K562 (cell line): ENCODE data around the gene HP1BP3. TPM values are rescaled to one million over a fixed set of nuclear protein-coding genes. Genes with fewer than 3 reads are reported as not detected.

ENCODE experiments used
- ATAC-seq: fragments of 200-7000 bp; cut with Tn5 transposase; 3 replicates; pipeline ENCODE4 v1.9.1; 2020; ENCODE audit warnings: moderate library complexity
- BruUV-seq: library from RNA; stranded (reverse); fragments of 400-500 nt; replicated peaks from 2 replicates; lab custom pipeline; 2021; lab: Mats Ljungman, UMichigan
- CTCF ChIA-PET: fragments of 300-600 bp; formaldehyde crosslinking; extraction: SDS; loops from one replicate; lab custom pipeline; 2021; ENCODE audit warnings: low intra/inter-chr PET ratio; lab: Yijun Ruan, JAX
- POLR2A ChIA-PET: fragments of 300-600, 350-650 bp; sonication (Branson Sonifier 250); formaldehyde crosslinking; extraction: SDS; loops from one replicate; lab custom pipeline; 2021; ENCODE audit warnings: antibody characterized with exemption, inconsistent platforms; lab: Yijun Ruan, JAX
- DNase-seq, 4 experiments: peaks; one replicate each; pipeline versions ENCODE4 v3.0.0 to v3.0.0-alpha.2; 2011 to 2018; ENCODE audit warnings: low spot score in 3 of 4, mixed read lengths in 3 of 4; ENCODE audit errors: extremely low read depth in 1 of 4
- FAIRE-seq: peaks from 2 replicates; lab custom pipeline; 2011; peaks lifted over from hg19 to GRCh38; lab: Jason Lieb, UNC
- H2AFZ ChIP-seq: 2 replicates; pipeline ENCODE4 v1.6.0; 2011; ENCODE audit warnings: low read depth, low read length, control low read depth, inconsistent platforms
- H3K27ac ChIP-seq: fragments of 200-600 bp; 3 replicates; pipeline ENCODE4 v1.8.0; 2011; ENCODE audit warnings: low read depth, mild to moderate bottlenecking, control low read depth, inconsistent platforms, low read length, moderate library complexity, mixed read lengths; ENCODE audit errors: extremely low read depth
- H3K27me3 ChIP-seq, 2 experiments: fragments of 300-600 bp in 1 of 2; 2 replicates in 1 of 2; 3 replicates in 1 of 2; pipeline versions ENCODE4 v1.6.0 to v1.8.0; 2011; ENCODE audit warnings: inconsistent platforms in 2 of 2, low read length in 2 of 2, mild to moderate bottlenecking in 1 of 2, mixed read lengths in 1 of 2, moderate library complexity in 1 of 2; ENCODE audit not compliant: control insufficient read depth in 2 of 2, insufficient read depth in 2 of 2
- H3K36me3 ChIP-seq: fragments of 300-600 bp; 3 replicates; pipeline ENCODE4 v1.8.0; 2011; ENCODE audit warnings: mild to moderate bottlenecking, low read length, inconsistent platforms; ENCODE audit not compliant: control insufficient read depth, insufficient read depth
- H3K4me1 ChIP-seq, 2 experiments: fragments of 200-600 bp in 1 of 2; replicated peaks in 1 of 2; 2 replicates in 1 of 2; 3 replicates in 1 of 2; pipeline versions ENCODE4 v1.5.1 to v1.8.0; 2011; ENCODE audit warnings: inconsistent platforms in 2 of 2, low read length in 2 of 2, mild to moderate bottlenecking in 1 of 2, mixed read lengths in 1 of 2, moderate library complexity in 1 of 2; ENCODE audit not compliant: control insufficient read depth in 2 of 2, insufficient read depth in 2 of 2
- H3K4me2 ChIP-seq: 2 replicates; pipeline ENCODE4 v1.6.1; 2011; ENCODE audit warnings: low read length, control low read depth, inconsistent platforms, mixed read lengths; ENCODE audit not compliant: insufficient read depth
- H3K4me3 ChIP-seq: fragments of 200-600 bp; sonication (generic), shearing (Covaris generic); 2 replicates; pipeline ENCODE4 v1.5.1; 2016; ENCODE audit warnings: control low read depth, inconsistent platforms
- H3K79me2 ChIP-seq: fragments of 200-600 bp; 3 replicates; pipeline ENCODE4 v1.8.0; 2011; ENCODE audit warnings: low read length, inconsistent platforms; ENCODE audit not compliant: control insufficient read depth, insufficient read depth
- H3K9ac ChIP-seq, 2 experiments: 2 replicates each; pipeline versions ENCODE4 v1.6.0 to v1.6.1; 2011; ENCODE audit warnings: low read depth in 2 of 2, low read length in 2 of 2, control low read depth in 1 of 2, inconsistent platforms in 1 of 2, mild to moderate bottlenecking in 1 of 2, mixed read lengths in 1 of 2; ENCODE audit not compliant: insufficient read depth in 1 of 2
- H3K9me1 ChIP-seq: one replicate; pipeline ENCODE4 v1.6.0; 2011; ENCODE audit warnings: inconsistent platforms, mild to moderate bottlenecking, low read length, moderate library complexity; ENCODE audit not compliant: control insufficient read depth, insufficient read depth
- H3K9me3 ChIP-seq: replicated peaks from 2 replicates; pipeline ENCODE4 v1.5.1; 2011; ENCODE audit warnings: low read depth, low read length, inconsistent platforms; ENCODE audit not compliant: control insufficient read depth, insufficient read depth
- H4K20me1 ChIP-seq: replicated peaks from 2 replicates; pipeline ENCODE4 v1.6.1; 2011; ENCODE audit warnings: low read length, inconsistent platforms, mixed read lengths; ENCODE audit not compliant: control insufficient read depth, insufficient read depth
- EZH2 ChIP-seq: IDR thresholded peaks from 2 replicates; pipeline ENCODE4 v1.6.1; 2012; ENCODE audit warnings: low read depth, mild to moderate bottlenecking, inconsistent platforms, low read length, borderline replicate concordance
- FUS ChIP-seq: fragments of 200-400 bp; formaldehyde crosslinking; optimal IDR thresholded peaks from 2 replicates; pipeline ENCODE3; 2017; ENCODE audit warnings: low read depth, low read length
- HDAC1 ChIP-seq, 2 experiments: fragments of 450-650 bp; IDR thresholded peaks; 2 replicates each; pipeline ENCODE4 v1.6.1; 2016 to 2017; ENCODE audit warnings: inconsistent platforms in 1 of 2, mild to moderate bottlenecking in 1 of 2, moderate library complexity in 1 of 2
- JUN ChIP-seq, 2 experiments: sonication (generic) in 1 of 2; formaldehyde crosslinking in 1 of 2; IDR thresholded peaks; 2 replicates each; pipeline versions ENCODE4 v1.6.1 to v1.8.0; 2012 to 2022; ENCODE audit warnings: borderline replicate concordance in 2 of 2, mild to moderate bottlenecking in 2 of 2, improper control_type of control experiment in 1 of 2, low read depth in 1 of 2, low read length in 1 of 2, missing genetic modification reagents in 1 of 2
- MCM5 ChIP-seq: fragments of 450-650 bp; IDR thresholded peaks from 2 replicates; pipeline ENCODE4 v1.6.1; 2016; ENCODE audit warnings: low read depth
- MEF2A ChIP-seq: IDR thresholded peaks from 2 replicates; pipeline ENCODE4 v1.6.1; 2011; ENCODE audit warnings: low read depth, mild to moderate bottlenecking, low read length, moderate library complexity; ENCODE audit not compliant: control insufficient read depth
- NFXL1 ChIP-seq: fragments of 450-650 bp; formaldehyde crosslinking; IDR thresholded peaks from 2 replicates; pipeline ENCODE4 v1.4.0; 2021; ENCODE audit warnings: mild to moderate bottlenecking
- RNF2 ChIP-seq: sonication (generic); IDR thresholded peaks from 2 replicates; pipeline ENCODE4 v1.6.1; 2016
- STAG1 ChIP-seq: sonication (generic); formaldehyde crosslinking; IDR thresholded peaks from 2 replicates; pipeline ENCODE4 v1.5.0; 2020; ENCODE audit warnings: missing genetic modification reagents, borderline replicate concordance
- ZBED1 ChIP-seq: IDR thresholded peaks from 2 replicates; pipeline ENCODE4 v1.6.1; 2014
- ZNF121 ChIP-seq: sonication (generic); formaldehyde crosslinking; conservative IDR thresholded peaks from 2 replicates; pipeline ENCODE4 v1.8.0; 2022; ENCODE audit warnings: missing genetic modification reagents
- ZNF57 ChIP-seq: fragments of 450-650 bp; formaldehyde crosslinking; IDR thresholded peaks from 2 replicates; pipeline ENCODE4 v1.4.0; 2020; ENCODE audit warnings: mild to moderate bottlenecking, moderate library complexity
- WGBS: fragments of 100-300 bp; shearing (Covaris generic); methylation state at CpG from one replicate; pipeline ENCODE4 v1.1.6; 2016; ENCODE audit warnings: low coverage, mixed read lengths; ENCODE audit not compliant: insufficient coverage; ENCODE audit errors: missing lambda C conversion rate; 5-methylcytosine and 5-hydroxymethylcytosine counted together
- in situ Hi-C: fragments of 300-500 bp; cut with MboI; formaldehyde crosslinking; loops from 4 replicates; pipeline ENCODE4 v1.15.0; 2018; ENCODE audit warnings: inconsistent platforms, mixed read lengths
- intact Hi-C: fragments of 100-400 bp; cut with micrococcal nuclease; formaldehyde crosslinking; loops from 2 replicates; pipeline ENCODE4 v1.14.2; 2022
- polyA plus RNA-seq, 8 experiments: library from polyadenylated mRNA; depleted of rRNA in 4 of 8; stranded (reverse) in 5 of 8; unstranded in 3 of 8; fragments of >200 nt; fragmentation: Nextera tagmentation in 2 of 8; fragmentation: Illumina TruSeq in 1 of 8; extraction: Ambion mirVana in 2 of 8; extraction: Trizol in 1 of 8; gene quantifications; 2 replicates each; pipeline versions ENCODE4 v1.2.1 to v1.2.3, GENCODE V29; 2011 to 2014; ENCODE audit warnings: inconsistent platforms in 1 of 8, missing spikeins in 1 of 8
- total RNA-seq, 7 experiments: library from RNA; depleted of rRNA in 6 of 7; stranded (reverse); fragments of >200 nt in 6 of 7; fragmentation: Illumina TruSeq in 2 of 7; extraction: Trizol in 2 of 7; gene quantifications; 2 replicates each; pipeline versions ENCODE4 v1.2.1 to v1.2.3, GENCODE V29; 2011 to 2021; ENCODE audit warnings: low replicate concordance in 1 of 7
- TF ChIP-seq, protein P1 (sequence below), 2 experiments: fragments of 450-650 bp; IDR thresholded peaks; 2 replicates each; pipeline ENCODE4 v1.6.1; 2016
- TF ChIP-seq, protein P2 (sequence below): fragments of 450-650 bp; IDR thresholded peaks from 2 replicates; pipeline ENCODE4 v1.6.1; 2016; ENCODE audit warnings: borderline replicate concordance

The HP1BP3 gene
- total and polyA plus RNA-seq, 9 of the 15 experiments (the other 6 are each of a cell fraction or from before 2014, with no cell fraction given) = 57.3 to 513 (median 240) TPM

DNA sequence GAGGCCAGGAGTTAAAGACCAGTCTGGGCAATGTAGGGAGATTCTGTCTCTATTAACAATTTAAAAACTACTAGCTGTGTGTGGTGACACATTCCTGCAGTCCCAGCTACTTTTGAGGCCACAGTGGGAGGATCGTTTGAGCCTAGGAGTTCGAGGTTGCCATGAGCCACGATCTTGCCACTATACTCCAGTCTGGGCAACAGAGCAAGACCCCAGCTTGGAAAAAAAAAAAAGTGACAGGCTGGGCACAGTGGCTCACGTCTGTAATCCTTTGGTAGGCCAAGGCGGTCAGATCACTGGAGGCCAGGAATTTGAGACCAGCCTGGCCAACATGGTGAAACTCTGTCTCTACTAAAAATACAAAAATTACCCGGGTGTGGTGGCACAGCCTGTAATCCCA is 26.8 kb downstream of the HP1BP3 start:
- intact Hi-C loops = no loop called here
- FAIRE-seq = no peak
- 94% methylated on average over 6 of the region's 6 CpGs for WGBS
- BruUV-seq = no TSS peak
- Histone ChIP-seq H3K9ac (no peak overlapping the region), H3K27me3 (no peaks in the 10 kb centered on the region), H3K36me3 (peaks cover 95% of the 10 kb centered on the region), H2AFZ (no peak overlapping the region), H3K4me1 (no peaks in the 10 kb centered on the region), H3K9me3 (no peaks in the 10 kb centered on the region), H3K27ac (no peak overlapping the region), H3K4me3 (no peak overlapping the region), H4K20me1 (no peaks in the 10 kb centered on the region), H3K9me1 (no peaks in the 10 kb centered on the region), H3K79me2 (0 out of 3 replicates have a peak, but pooled peaks cover 3% of the 10 kb centered on the region), H3K4me2 (no peak overlapping the region)
- ATAC-seq = no peak
- ChIA-PET POLR2A (interaction anchor here (0.8 to 1.4 kb wide), 2 partner anchors 8 to 13 kb away, joined by 3 to 4 read pairs; no protein-coding TSS in a partner anchor), CTCF (no interaction called here)
- in situ Hi-C loops = no loop called here
- TF ChIP-seq JUN (IDR thresholded peaks at IDR 0.05; ENCODE audit: borderline replicate concordance, low read depth, low read length) (no peak), JUN (CRISPR knock-in tag; IDR thresholded peaks at IDR 0.05; ENCODE audit: borderline replicate concordance) (no peak), ZNF121 (CRISPR knock-in tag) (peak; percentile 76)
- DNase-seq = no peak

DNA sequence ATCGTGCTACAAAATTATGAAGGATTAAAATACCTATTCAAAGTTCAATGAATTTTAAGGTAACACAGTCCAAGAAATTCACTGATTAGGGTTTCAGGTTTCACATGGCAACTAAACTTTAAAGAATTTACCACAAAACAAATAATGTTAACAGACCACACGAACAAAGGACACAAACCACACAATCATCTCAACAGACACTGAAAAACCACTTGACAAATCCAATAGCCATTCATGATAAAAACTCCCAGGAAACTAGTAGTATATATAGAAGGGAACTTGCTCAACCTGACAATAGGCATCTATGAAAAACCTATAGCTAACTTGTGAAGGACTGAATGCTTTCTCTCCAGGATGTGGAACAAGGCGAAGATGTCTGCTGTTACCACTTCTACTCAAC is 33.5 kb downstream of the HP1BP3 start:
- H2AFZ ChIP-seq = no peak overlapping the region
- 88% methylated on average over 3 of the region's 3 CpGs for WGBS
- peaks cover 88% of the 10 kb centered on the region for H3K36me3 ChIP-seq
- ChIA-PET POLR2A (interaction anchor here (0.6 to 0.7 kb wide), 2 partner anchors 27 to 120 kb away, joined by 3 read pairs; no protein-coding TSS in a partner anchor), CTCF (no interaction called here)
- H3K9me1 ChIP-seq = no peaks in the 10 kb centered on the region
- intact Hi-C loops (no loop called here), in situ Hi-C loops (no loop called here)
- H3K9ac ChIP-seq = no peak overlapping the region
- DNase-seq = no peak
- H3K79me2 ChIP-seq = peaks cover 10% of the 10 kb centered on the region; the same call in 2 of the 3 replicates
- no peak for ATAC-seq
- BruUV-seq = no TSS peak
- H4K20me1 ChIP-seq = no peaks in the 10 kb centered on the region
- no peaks in the 10 kb centered on the region for H3K27me3 ChIP-seq
- no peaks in the 10 kb centered on the region for H3K9me3 ChIP-seq
- peak; percentile 65 for FAIRE-seq
- no peak overlapping the region for H3K4me2 ChIP-seq
- no peak overlapping the region for H3K27ac ChIP-seq
- H3K4me1 ChIP-seq = no peaks in the 10 kb centered on the region
- H3K4me3 ChIP-seq = no peak overlapping the region
- TF ChIP-seq STAG1 (CRISPR knock-in tag) (no peak), EZH2 (no peak), FUS (no peak), MEF2A (no peak), ZNF57 (no peak), MCM5 (no peak), NFXL1 (CRISPR knock-in tag) (no peak), HDAC1 (IDR thresholded peaks at IDR 0.05) (no peak), ZBED1 (no peak), RNF2 (no peak)
- TF ChIP-seq, protein P1, sequence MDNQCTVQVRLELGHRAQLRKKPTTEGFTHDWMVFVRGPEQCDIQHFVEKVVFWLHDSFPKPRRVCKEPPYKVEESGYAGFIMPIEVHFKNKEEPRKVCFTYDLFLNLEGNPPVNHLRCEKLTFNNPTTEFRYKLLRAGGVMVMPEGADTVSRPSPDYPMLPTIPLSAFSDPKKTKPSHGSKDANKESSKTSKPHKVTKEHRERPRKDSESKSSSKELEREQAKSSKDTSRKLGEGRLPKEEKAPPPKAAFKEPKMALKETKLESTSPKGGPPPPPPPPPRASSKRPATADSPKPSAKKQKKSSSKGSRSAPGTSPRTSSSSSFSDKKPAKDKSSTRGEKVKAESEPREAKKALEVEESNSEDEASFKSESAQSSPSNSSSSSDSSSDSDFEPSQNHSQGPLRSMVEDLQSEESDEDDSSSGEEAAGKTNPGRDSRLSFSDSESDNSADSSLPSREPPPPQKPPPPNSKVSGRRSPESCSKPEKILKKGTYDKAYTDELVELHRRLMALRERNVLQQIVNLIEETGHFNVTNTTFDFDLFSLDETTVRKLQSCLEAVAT (IDR thresholded peaks at IDR 0.05) = no peak
- TF ChIP-seq, protein P2, sequence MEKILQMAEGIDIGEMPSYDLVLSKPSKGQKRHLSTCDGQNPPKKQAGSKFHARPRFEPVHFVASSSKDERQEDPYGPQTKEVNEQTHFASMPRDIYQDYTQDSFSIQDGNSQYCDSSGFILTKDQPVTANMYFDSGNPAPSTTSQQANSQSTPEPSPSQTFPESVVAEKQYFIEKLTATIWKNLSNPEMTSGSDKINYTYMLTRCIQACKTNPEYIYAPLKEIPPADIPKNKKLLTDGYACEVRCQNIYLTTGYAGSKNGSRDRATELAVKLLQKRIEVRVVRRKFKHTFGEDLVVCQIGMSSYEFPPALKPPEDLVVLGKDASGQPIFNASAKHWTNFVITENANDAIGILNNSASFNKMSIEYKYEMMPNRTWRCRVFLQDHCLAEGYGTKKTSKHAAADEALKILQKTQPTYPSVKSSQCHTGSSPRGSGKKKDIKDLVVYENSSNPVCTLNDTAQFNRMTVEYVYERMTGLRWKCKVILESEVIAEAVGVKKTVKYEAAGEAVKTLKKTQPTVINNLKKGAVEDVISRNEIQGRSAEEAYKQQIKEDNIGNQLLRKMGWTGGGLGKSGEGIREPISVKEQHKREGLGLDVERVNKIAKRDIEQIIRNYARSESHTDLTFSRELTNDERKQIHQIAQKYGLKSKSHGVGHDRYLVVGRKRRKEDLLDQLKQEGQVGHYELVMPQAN = no peak
